Hippocampal formation (tissue), 2 donors: Measurements from ENCODE around the gene SMAP1.

Source experiments
- DNase-seq, 2 donors: peaks; one replicate each; lab custom pipeline; 2025; lab: John Stamatoyannopoulos, UW

SMAP1 gene

GRCh38 chr6:70894001-70894400 lies 226.3 kb downstream of the SMAP1 start:
- no peak for DNase-seq

- DNase-seq, result no peak
Measured at GRCh38 chr6:70900047-70900446, 232.4 kb downstream of the SMAP1 start.

GRCh38 chr6:70901324-70901723 lies 233.6 kb downstream of the SMAP1 start:
- no peak for DNase-seq

- no peak for DNase-seq
Measured at GRCh38 chr6:70903665-70904452, 236.2 kb downstream of the SMAP1 start.

GRCh38 chr6:70905742-70906141 lies 238.1 kb downstream of the SMAP1 start:
- DNase-seq, result no peak
